GM11168 (cell line): ENCODE measurements around the gene SULT6B1.
"Not testable (repeated sequence)": the region's sequence is repeated elsewhere in the genome, so short reads cannot be mapped to it uniquely, and the experiment has no call there.

Source experiments
- in situ Hi-C: fragments of 300-500 bp; cut with MboI; formaldehyde crosslinking; loops from one replicate; pipeline ENCODE4 v1.12.0; 2022; ENCODE audit warnings: low sequenced_read_pairs; ENCODE audit not compliant: unreplicated experiment

Gene SULT6B1

GRCh38 chr2:37196320-37197195 lies 8.1 kb upstream of the SULT6B1 start, which contains the start of gene CEBPZOS:
Gene CEBPZOS, plus strand, starts transcription at chr2:37196496. Its CDS starts 3,209 bp downstream, at chr2:37199705.
- in situ Hi-C loops: no loop called here

DNA sequence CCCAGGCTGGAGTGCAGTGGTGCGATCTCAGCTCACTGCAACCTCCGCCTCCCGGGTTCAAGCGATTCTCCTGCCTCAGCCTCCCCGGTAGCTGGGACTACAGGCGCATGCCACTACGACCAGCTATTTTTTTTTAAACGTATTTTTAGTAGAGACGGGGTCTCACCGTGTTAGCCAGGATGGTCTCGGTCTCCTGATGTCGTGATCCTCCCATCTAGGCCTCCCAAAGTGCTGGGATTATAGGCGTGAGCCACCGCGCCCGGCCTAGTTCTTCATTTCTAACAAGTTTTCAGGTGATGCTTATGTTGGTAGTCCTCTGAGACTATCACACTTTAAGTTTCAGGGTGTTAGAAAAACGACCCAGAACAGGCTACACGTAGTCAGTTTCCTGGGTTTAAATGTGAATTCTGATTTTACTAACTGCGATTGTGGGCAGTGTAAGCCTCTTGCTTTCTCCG lies 7.4 kb upstream of the SULT6B1 start:
- in situ Hi-C loops: not testable (repeated sequence)

GRCh38 chr2:37192551-37192950 lies 4.1 kb upstream of the SULT6B1 start:
- in situ Hi-C loops: no loop called here

- in situ Hi-C loops: no loop called here
These were observed 3.3 kb upstream of the SULT6B1 start for GRCh38 chr2:37191747-37192146.

- in situ Hi-C loops: no loop called here
These were observed 2.8 kb upstream of the SULT6B1 start for GRCh38 chr2:37191253-37191652.

- in situ Hi-C loops: no loop called here
These were observed 1.8 kb upstream of the SULT6B1 start for GRCh38 chr2:37190290-37190689.

DNA sequence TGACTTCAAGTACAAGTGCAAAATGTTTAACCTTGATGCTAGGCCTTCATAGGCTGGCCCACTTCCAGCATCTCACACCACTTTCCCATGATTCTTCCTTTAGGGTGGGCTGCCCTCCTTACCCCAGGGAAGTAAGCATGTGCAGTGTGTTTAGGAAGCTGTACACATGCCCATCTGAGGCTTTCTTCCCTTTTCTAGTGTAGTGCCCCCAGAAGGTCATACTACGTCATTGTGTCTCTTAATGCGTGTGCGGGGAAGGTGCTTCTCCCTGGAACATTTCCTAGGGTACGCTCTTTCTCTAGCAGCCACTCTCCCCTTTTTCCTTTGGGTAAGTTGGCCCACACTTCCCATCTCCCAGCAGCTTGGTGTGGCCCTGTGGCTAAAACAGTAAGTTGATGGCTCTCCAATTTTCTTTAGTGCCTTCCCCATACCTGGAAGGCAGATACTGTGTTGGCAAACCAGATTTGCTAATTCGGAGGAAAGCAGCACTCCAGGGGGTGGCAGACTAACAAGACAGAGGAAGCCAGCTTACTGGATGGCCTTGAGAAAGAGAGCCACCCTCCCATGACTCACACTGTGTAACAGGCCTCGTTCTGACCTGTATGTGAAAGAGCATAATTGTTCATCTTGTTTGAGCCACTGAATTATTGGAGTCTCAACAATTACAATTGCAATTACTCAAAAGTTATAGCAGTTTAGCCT lies 1.1 kb upstream of the SULT6B1 start:
- in situ Hi-C loops: no loop called here

DNA sequence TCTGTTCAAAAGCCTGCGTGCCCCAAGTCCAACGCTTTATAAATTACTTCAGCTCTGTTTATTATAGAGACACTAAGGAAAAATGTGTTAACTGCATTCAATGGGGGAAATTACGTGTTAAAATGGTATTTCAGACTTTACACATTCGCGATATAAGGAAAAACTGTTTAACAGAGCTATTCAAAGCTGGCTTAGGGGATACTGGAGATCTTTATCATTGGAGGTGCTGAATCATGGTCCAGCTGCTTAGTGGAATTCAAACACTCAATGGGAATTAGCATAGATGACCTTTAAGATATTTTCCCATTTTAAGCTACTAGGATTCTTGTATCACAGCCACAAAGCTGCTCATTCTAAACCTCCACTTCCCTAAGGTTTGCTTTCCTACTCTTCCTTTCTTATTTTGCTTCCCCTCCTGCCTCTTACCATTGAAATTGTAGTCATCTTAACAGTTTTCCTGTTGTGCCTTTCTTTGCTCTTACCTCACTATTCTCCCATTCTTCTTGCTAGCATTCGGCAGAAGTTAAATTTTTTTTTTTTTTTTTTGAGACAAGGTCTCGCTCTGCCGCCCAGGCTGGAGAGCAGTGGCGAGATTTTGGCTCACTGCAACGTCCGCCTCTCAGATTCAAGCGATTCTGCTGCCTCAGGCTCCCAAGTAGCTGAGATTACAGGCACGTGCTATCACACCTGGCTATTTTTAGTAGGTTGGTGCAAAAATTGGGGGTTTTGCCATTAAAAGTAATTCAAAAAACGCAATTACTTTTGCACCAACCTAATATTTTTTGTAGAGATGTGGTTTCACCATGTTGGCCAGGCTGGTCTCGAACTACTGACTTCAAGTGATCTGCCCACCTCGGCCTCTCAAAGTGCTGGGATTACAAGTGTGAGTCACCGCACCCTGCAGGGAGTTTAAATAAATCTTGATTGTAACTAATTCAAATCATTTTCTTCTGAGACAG lies 6.5 kb downstream of the SULT6B1 start:
- in situ Hi-C loops: no loop called here

DNA sequence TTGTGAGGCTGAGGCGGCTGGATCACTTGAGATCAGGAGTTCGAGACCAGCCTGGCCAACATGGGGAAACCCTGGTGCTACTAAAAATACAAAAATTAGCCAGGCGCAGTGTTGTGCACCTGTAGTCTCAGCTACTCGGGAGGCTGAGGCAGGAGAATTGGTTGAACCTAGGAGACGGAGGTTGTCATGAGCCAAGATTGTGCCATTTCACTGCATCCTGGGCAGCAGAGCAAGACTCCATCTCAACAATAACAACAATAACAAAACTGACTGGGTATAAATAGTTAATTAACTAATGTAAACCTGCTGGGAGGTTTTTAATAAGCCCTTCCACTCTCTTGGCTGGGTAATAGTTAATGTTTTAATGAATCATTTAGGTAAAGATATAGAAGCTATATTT lies 7.8 kb downstream of the SULT6B1 start:
- in situ Hi-C loops: no loop called here

- in situ Hi-C loops: no loop called here
These were observed 8.3 kb downstream of the SULT6B1 start for GRCh38 chr2:37180006-37180639.

- in situ Hi-C loops: no loop called here
These were observed 14.7 kb downstream of the SULT6B1 start for GRCh38 chr2:37173741-37174140.

DNA sequence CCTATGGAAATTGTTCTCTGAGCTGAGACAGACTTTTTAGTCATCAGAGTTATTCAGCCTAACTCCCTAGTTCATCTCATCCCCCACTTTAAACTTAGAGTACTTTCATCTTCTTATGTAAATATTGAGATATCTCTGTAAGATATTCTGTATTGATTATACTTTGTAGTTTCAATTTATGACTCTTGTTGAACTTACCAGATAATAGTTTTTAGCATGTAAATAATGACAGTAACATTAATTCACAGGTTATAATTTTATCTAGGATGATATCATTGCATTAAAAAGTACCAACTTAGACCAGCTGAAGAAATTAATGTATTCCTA lies 16.9 kb downstream of the SULT6B1 start:
- in situ Hi-C loops: no loop called here

GRCh38 chr2:37168217-37168981 lies 20.1 kb downstream of the SULT6B1 start:
- in situ Hi-C loops: no loop called here

- in situ Hi-C loops: no loop called here
These were observed 20.8 kb downstream of the SULT6B1 start for GRCh38 chr2:37167636-37168180.

GRCh38 chr2:37164757-37165156 lies 23.7 kb downstream of the SULT6B1 start:
- in situ Hi-C loops: no loop called here

- in situ Hi-C loops: no loop called here
These were observed 31.4 kb downstream of the SULT6B1 start, which contains the start of gene EIF2AK2 for GRCh38 chr2:37156857-37157714. Gene EIF2AK2, minus strand, starts transcription at chr2:37156980. Its CDS starts 9,174 bp downstream, at chr2:37147806.

DNA sequence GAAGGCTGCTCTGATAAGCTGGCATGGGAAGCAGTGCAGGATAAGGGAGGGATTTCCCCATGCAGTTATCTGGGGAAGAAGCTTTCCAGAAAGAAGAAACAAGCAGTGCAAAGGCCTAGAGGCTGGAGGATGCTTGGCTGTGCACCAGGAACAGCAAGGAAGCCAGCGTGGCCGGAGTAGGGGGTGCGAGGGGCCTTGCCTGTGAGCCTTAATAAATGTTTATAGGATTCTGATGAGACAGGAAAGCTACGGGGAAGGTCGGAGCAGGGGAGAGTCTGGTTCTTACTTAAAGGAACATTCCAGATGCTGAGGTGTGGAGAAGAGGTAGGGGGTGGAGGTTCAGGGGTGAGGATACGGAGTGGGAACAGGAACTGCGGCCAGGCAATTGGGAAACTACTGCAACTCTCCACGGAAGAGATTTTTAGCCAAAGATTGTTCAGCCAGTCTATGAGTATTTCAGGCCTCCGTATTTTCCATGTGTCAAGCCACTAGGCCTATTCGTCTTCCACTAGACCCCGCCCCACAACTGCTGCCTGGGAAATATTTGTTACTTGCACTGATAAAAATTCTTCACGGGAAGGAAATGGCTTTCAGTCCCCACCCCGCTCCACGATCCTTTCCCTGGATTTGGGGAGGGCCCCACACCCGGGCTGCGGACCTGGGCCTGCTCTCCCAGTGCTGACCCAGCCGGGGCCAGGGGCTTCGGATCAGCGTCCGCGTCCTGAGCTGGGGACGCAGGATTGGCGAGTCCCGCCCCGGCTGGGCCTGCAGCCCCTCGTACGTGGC lies 32.2 kb downstream of the SULT6B1 start:
- in situ Hi-C loops: no loop called here
